Measurements from ENCODE around the gene TRIO.
A peak's percentile ranks its signal among the peaks of the same experiment; 100 is the strongest.

The TRIO gene

DNA sequence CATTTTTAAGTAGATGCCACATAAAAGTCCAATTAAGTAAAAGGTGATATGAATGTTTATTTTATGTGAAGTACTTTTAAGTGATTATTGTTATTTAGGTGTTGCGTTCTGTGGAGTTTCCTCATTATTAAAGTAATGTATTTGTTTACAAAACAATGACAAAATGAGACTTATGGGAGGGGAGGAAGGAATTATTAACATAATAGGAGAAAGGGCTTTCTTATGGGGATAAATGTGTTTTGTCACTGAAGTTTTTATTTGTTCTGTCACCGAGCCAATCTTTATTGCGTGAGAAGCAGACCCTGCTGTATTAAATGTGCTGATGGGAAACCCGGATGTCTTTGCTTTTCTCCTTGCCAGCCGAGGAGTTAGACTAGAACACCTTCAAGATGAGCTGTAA, 44.5 kb downstream of the TRIO start:
- Histone ChIP-seq H3K27ac (ENCODE audit: extremely low read depth, low read depth, low read length) (peak overlapping the region; percentile 61), H3K9me3 (ENCODE audit: control insufficient read depth, insufficient read depth, low read depth, low read length) (no peaks in the 10 kb centered on the region), H3K36me3 (ENCODE audit: control insufficient read depth in 2 of 2, insufficient read depth in 1 of 2, low read length in 2 of 2) (no peaks in the 10 kb centered on the region), H3K4me1 (ENCODE audit: control insufficient read depth, insufficient read depth, low read length) (peaks cover 77% of the 10 kb centered on the region), H3K4me3 (ENCODE audit: low read depth, low read length) (no peak overlapping the region)
- POLR2A ChIA-PET: no interaction called here
- CTCF ChIA-PET: interaction anchor here (0.6 kb wide), 2 partner anchors 48 to 197 kb away, joined by 3 read pairs; no protein-coding TSS in a partner anchor
- TF ChIP-seq BCL11A (tag by site-specific recombination; IDR thresholded peaks at IDR 0.05; ENCODE audit: low read depth) (peak; percentile 86; the same call in 1 of the 2 replicates), ZNF311 (tag by site-specific recombination; IDR thresholded peaks at IDR 0.05; ENCODE audit: borderline replicate concordance) (no peak), ZNF549 (tag by site-specific recombination; IDR thresholded peaks at IDR 0.05) (no peak), ZNF292 (tag by site-specific recombination; IDR thresholded peaks at IDR 0.05; ENCODE audit: borderline replicate concordance, low read depth) (no peak), ZIC2 (tag by site-specific recombination; IDR thresholded peaks at IDR 0.05) (no peak), ZNF785 (tag by site-specific recombination; IDR thresholded peaks at IDR 0.05) (no peak), ZBTB44 (tag by site-specific recombination; IDR thresholded peaks at IDR 0.05) (0 out of 2 replicates have a peak, but pooled peaks have one; percentile 26), ZNF792 (tag by site-specific recombination; IDR thresholded peaks at IDR 0.05) (no peak), ZNF626 (tag by site-specific recombination; IDR thresholded peaks at IDR 0.05) (no peak), ZNF121 (tag by site-specific recombination; IDR thresholded peaks at IDR 0.05) (no peak), ZFP69B (tag by site-specific recombination; IDR thresholded peaks at IDR 0.05) (peak; percentile 54; the same call in 1 of the 2 replicates), TCF7L2 (IDR thresholded peaks at IDR 0.05; ENCODE audit: borderline replicate concordance, low read depth, low read length) (no peak), ZNF248 (tag by site-specific recombination; IDR thresholded peaks at IDR 0.05) (no peak), SP2 (tag by site-specific recombination; IDR thresholded peaks at IDR 0.05) (no peak), ZNF558 (tag by site-specific recombination; IDR thresholded peaks at IDR 0.05) (no peak), ZNF366 (tag by site-specific recombination; conservative IDR thresholded peaks at IDR 0.05) (peak; percentile 95), ZNF561 (tag by site-specific recombination; IDR thresholded peaks at IDR 0.05; ENCODE audit: borderline replicate concordance) (0 out of 2 replicates have a peak, but pooled peaks have one; percentile 11), ZSCAN5A (tag by site-specific recombination; IDR thresholded peaks at IDR 0.05) (no peak), YY1 (tag by site-specific recombination; IDR thresholded peaks at IDR 0.05) (no peak), ZNF10 (tag by site-specific recombination; IDR thresholded peaks at IDR 0.05) (0 out of 2 replicates have a peak, but pooled peaks have one; percentile 9), ZNF664 (tag by site-specific recombination; IDR thresholded peaks at IDR 0.05) (peak; percentile 95), ZNF654 (tag by site-specific recombination; IDR thresholded peaks at IDR 0.05; ENCODE audit: low read depth) (no peak), ZNF624 (tag by site-specific recombination; IDR thresholded peaks at IDR 0.05) (peak; percentile 75; the same call in 1 of the 2 replicates), MYNN (tag by site-specific recombination; IDR thresholded peaks at IDR 0.05; ENCODE audit: borderline replicate concordance) (no peak), ZNF843 (tag by site-specific recombination; IDR thresholded peaks at IDR 0.05) (peak; percentile 93), REPIN1 (tag by site-specific recombination; IDR thresholded peaks at IDR 0.05; ENCODE audit: low read depth) (no peak), ZBTB17 (tag by site-specific recombination; IDR thresholded peaks at IDR 0.05) (0 out of 2 replicates have a peak, but pooled peaks have one; percentile 24), ZNF677 (tag by site-specific recombination; IDR thresholded peaks at IDR 0.05) (no peak), KLF7 (tag by site-specific recombination; IDR thresholded peaks at IDR 0.05; ENCODE audit: borderline replicate concordance) (0 out of 2 replicates have a peak, but pooled peaks have one; percentile 47), YY2 (tag by site-specific recombination; IDR thresholded peaks at IDR 0.05) (no peak), GLI2 (tag by site-specific recombination; IDR thresholded peaks at IDR 0.05; ENCODE audit: borderline replicate concordance, low read depth) (peak; percentile 6; the same call in 1 of the 2 replicates)
- TF ChIP-seq, protein P1, sequence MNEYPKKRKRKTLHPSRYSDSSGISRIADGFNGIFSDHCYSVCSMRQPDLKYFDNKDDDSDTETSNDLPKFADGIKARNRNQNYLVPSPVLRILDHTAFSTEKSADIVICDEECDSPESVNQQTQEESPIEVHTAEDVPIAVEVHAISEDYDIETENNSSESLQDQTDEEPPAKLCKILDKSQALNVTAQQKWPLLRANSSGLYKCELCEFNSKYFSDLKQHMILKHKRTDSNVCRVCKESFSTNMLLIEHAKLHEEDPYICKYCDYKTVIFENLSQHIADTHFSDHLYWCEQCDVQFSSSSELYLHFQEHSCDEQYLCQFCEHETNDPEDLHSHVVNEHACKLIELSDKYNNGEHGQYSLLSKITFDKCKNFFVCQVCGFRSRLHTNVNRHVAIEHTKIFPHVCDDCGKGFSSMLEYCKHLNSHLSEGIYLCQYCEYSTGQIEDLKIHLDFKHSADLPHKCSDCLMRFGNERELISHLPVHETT (tag by site-specific recombination; IDR thresholded peaks at IDR 0.05): peak; percentile 37; the same call in 1 of the 2 replicates
- TF ChIP-seq, protein P2, sequence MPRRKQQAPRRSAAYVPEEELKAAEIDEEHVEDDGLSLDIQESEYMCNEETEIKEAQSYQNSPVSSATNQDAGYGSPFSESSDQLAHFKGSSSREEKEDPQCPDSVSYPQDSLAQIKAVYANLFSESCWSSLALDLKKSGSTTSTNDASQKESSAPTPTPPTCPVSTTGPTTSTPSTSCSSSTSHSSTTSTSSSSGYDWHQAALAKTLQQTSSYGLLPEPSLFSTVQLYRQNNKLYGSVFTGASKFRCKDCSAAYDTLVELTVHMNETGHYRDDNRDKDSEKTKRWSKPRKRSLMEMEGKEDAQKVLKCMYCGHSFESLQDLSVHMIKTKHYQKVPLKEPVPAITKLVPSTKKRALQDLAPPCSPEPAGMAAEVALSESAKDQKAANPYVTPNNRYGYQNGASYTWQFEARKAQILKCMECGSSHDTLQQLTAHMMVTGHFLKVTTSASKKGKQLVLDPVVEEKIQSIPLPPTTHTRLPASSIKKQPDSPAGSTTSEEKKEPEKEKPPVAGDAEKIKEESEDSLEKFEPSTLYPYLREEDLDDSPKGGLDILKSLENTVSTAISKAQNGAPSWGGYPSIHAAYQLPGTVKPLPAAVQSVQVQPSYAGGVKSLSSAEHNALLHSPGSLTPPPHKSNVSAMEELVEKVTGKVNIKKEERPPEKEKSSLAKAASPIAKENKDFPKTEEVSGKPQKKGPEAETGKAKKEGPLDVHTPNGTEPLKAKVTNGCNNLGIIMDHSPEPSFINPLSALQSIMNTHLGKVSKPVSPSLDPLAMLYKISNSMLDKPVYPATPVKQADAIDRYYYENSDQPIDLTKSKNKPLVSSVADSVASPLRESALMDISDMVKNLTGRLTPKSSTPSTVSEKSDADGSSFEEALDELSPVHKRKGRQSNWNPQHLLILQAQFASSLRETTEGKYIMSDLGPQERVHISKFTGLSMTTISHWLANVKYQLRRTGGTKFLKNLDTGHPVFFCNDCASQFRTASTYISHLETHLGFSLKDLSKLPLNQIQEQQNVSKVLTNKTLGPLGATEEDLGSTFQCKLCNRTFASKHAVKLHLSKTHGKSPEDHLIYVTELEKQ (tag by site-specific recombination; IDR thresholded peaks at IDR 0.05; ENCODE audit: borderline replicate concordance): peak; percentile 31; the same call in 1 of the 2 replicates
